Keratinocyte (primary cell): ENCODE data around the gene PIH1D1. TPM values are rescaled to one million over a fixed set of nuclear protein-coding genes. Genes with fewer than 3 reads are reported as not detected.

Source experiments
- DNase-seq: peaks from one replicate; pipeline ENCODE4 v3.0.0-alpha.2; 2011; ENCODE audit warnings: low read depth, missing footprints, low spot score
- FAIRE-seq: peaks from 2 replicates; lab custom pipeline; 2011; peaks lifted over from hg19 to GRCh38; lab: Jason Lieb, UNC
- H2AFZ ChIP-seq: 2 replicates; pipeline ENCODE4 v1.6.0; 2012; ENCODE audit warnings: low read length, control low read depth, inconsistent platforms; ENCODE audit not compliant: control insufficient read depth
- H3K27ac ChIP-seq: 2 replicates; pipeline ENCODE4 v1.5.1; 2011; ENCODE audit warnings: low read length; ENCODE audit not compliant: control insufficient read depth, insufficient read depth
- H3K27me3 ChIP-seq: 3 replicates; pipeline ENCODE4 v1.6.0; 2011; ENCODE audit warnings: low read length; ENCODE audit not compliant: control insufficient read depth, insufficient read depth; ENCODE audit errors: extremely low read depth
- H3K36me3 ChIP-seq, 2 experiments: 2 replicates in 1 of 2; 3 replicates in 1 of 2; pipeline ENCODE4 v1.5.1; 2011; ENCODE audit warnings: low read length in 2 of 2, mild to moderate bottlenecking in 1 of 2; ENCODE audit not compliant: control insufficient read depth in 2 of 2, insufficient read depth in 2 of 2; ENCODE audit errors: extremely low read depth in 1 of 2
- H3K4me1 ChIP-seq: 3 replicates; pipeline ENCODE4 v1.5.1; 2011; ENCODE audit warnings: low read length; ENCODE audit not compliant: control insufficient read depth, insufficient read depth; ENCODE audit errors: extremely low read depth
- H3K4me2 ChIP-seq: 3 replicates; pipeline ENCODE4 v1.6.0; 2011; ENCODE audit warnings: low read depth, low read length; ENCODE audit not compliant: control insufficient read depth, insufficient read depth; ENCODE audit errors: extremely low read depth
- H3K4me3 ChIP-seq, 3 experiments: fragments of 200-600 bp in 1 of 3; sonication (generic) in 1 of 3; 2 replicates in 2 of 3; 3 replicates in 1 of 3; pipeline ENCODE4 v1.5.1; 2011 to 2016; ENCODE audit warnings: low read length in 3 of 3, mild to moderate bottlenecking in 3 of 3, control low read depth in 2 of 3, inconsistent platforms in 1 of 3, low read depth in 1 of 3, mixed read lengths in 1 of 3, mixed run types in 1 of 3, moderate library complexity in 1 of 3; ENCODE audit not compliant: control insufficient read depth in 2 of 3, insufficient read depth in 2 of 3; ENCODE audit errors: extremely low read depth in 1 of 3
- H3K79me2 ChIP-seq: 2 replicates; pipeline ENCODE4 v1.6.0; 2012; ENCODE audit warnings: low read length; ENCODE audit not compliant: control insufficient read depth, insufficient read depth
- H3K9ac ChIP-seq: 3 replicates; pipeline ENCODE4 v1.6.0; 2011; ENCODE audit warnings: low read length; ENCODE audit not compliant: control insufficient read depth, insufficient read depth; ENCODE audit errors: extremely low read depth
- H3K9me1 ChIP-seq: 3 replicates; pipeline ENCODE4 v1.6.0; 2011; ENCODE audit warnings: low read length; ENCODE audit not compliant: control insufficient read depth, insufficient read depth; ENCODE audit errors: extremely low read depth
- H3K9me3 ChIP-seq: 2 replicates; pipeline ENCODE4 v1.5.1; 2012; ENCODE audit warnings: low read depth, low read length; ENCODE audit not compliant: control insufficient read depth
- H4K20me1 ChIP-seq: 3 replicates; pipeline ENCODE4 v1.6.0; 2011; ENCODE audit warnings: low read length; ENCODE audit not compliant: control insufficient read depth, insufficient read depth; ENCODE audit errors: extremely low read depth
- CTCF ChIP-seq, 3 experiments: IDR thresholded peaks in 1 of 3; conservative IDR thresholded peaks in 1 of 3; optimal IDR thresholded peaks in 1 of 3; 2 replicates in 2 of 3; 3 replicates in 1 of 3; pipeline versions ENCODE3 to v1.5.1; 2011; ENCODE audit warnings: low read length in 3 of 3, mild to moderate bottlenecking in 3 of 3, moderate library complexity in 2 of 3, control low read depth in 1 of 3, inconsistent platforms in 1 of 3; ENCODE audit not compliant: insufficient read depth in 2 of 3; ENCODE audit errors: extremely low read depth in 1 of 3
- EZH2 ChIP-seq: IDR thresholded peaks from one replicate; pipeline ENCODE4 v1.6.1; 2012; ENCODE audit warnings: inconsistent platforms, mild to moderate bottlenecking, low read length, moderate library complexity
- dilution Hi-C: fragments of 300-500 bp; cut with MboI; formaldehyde crosslinking; loops from one replicate; pipeline ENCODE4 v1.7.0; 2020; ENCODE audit warnings: low sequenced_read_pairs; ENCODE audit not compliant: extremely low pct_ligation_motif_present
- polyA plus RNA-seq, 5 experiments: library from polyadenylated mRNA; depleted of rRNA in 3 of 5; stranded (reverse) in 3 of 5; stranded (forward) in 1 of 5; unstranded in 1 of 5; fragments of >200 nt; gene quantifications; 1 replicate in 1 of 5; 2 replicates in 3 of 5; 3 replicates in 1 of 5; pipeline versions ENCODE4 v1.2.1 to v1.2.3, GENCODE V29; 2011 to 2012; ENCODE audit warnings: missing spikeins in 2 of 5, low read depth in 1 of 5, low replicate concordance in 1 of 5

Gene PIH1D1
- polyA plus RNA-seq, 1 donor (not counting 4 experiments of a cell fraction or from before 2014, with no cell fraction given), result 37.8 TPM

- H3K27ac ChIP-seq, result no peak overlapping the region
- H4K20me1 ChIP-seq, result no peaks in the 10 kb centered on the region
- H3K9me3 ChIP-seq, result no peaks in the 10 kb centered on the region
- TF ChIP-seq CTCF (optimal IDR thresholded peaks at IDR 0.05 in 1 of 3, IDR thresholded peaks at IDR 0.05 in 1 of 3, conservative IDR thresholded peaks at IDR 0.05 in 1 of 3; ENCODE audit: extremely low read depth in 1 of 3, insufficient read depth in 2 of 3, low read length in 3 of 3) (no peak), EZH2 (no peak)
- FAIRE-seq (no peak), DNase-seq (no peak)
- dilution Hi-C loops, result no loop called here
- no peaks in the 10 kb centered on the region for H3K79me2 ChIP-seq
- H3K9me1 ChIP-seq, result no peaks in the 10 kb centered on the region
- H3K4me2 ChIP-seq, result no peak overlapping the region
- no peaks in the 10 kb centered on the region for H3K4me1 ChIP-seq
- H3K9ac ChIP-seq, result no peak overlapping the region
- H2AFZ ChIP-seq, result no peak overlapping the region
- H3K27me3 ChIP-seq, result peaks cover 59% of the 10 kb centered on the region
- no peaks in the 10 kb centered on the region for H3K36me3 ChIP-seq
- no peak overlapping the region for H3K4me3 ChIP-seq
Observed at GRCh38 chr19:49419173-49419572, 32.4 kb downstream of the PIH1D1 start.

- H3K9me3 ChIP-seq, result no peaks in the 10 kb centered on the region
- DNase-seq (no peak), FAIRE-seq (no peak)
- no peaks in the 10 kb centered on the region for H3K4me1 ChIP-seq
- H3K9ac ChIP-seq, result no peak overlapping the region
- H3K79me2 ChIP-seq, result no peaks in the 10 kb centered on the region
- H4K20me1 ChIP-seq, result no peaks in the 10 kb centered on the region
- no peak overlapping the region for H3K27ac ChIP-seq
- TF ChIP-seq CTCF (optimal IDR thresholded peaks at IDR 0.05 in 1 of 3, IDR thresholded peaks at IDR 0.05 in 1 of 3, conservative IDR thresholded peaks at IDR 0.05 in 1 of 3; ENCODE audit: extremely low read depth in 1 of 3, insufficient read depth in 2 of 3, low read length in 3 of 3), result no peak
- TF ChIP-seq EZH2, result no peak
- H3K4me3 ChIP-seq, result no peak overlapping the region
- no peak overlapping the region for H2AFZ ChIP-seq
- no peaks in the 10 kb centered on the region for H3K9me1 ChIP-seq
- H3K4me2 ChIP-seq, result no peak overlapping the region
- dilution Hi-C loops, result no loop called here
- peaks cover 52% of the 10 kb centered on the region for H3K27me3 ChIP-seq
- H3K36me3 ChIP-seq, result no peaks in the 10 kb centered on the region
Observed at GRCh38 chr19:49418511-49418910, 33.1 kb downstream of the PIH1D1 start.
